GM23338 (cell line): ENCODE results near the gene TIMM44. TPM values are rescaled to one million over a fixed set of nuclear protein-coding genes. Genes with fewer than 3 reads are reported as not detected.

Source experiments
- ATAC-seq: fragments of 200-7000 bp; cut with Tn5 transposase; 3 replicates; pipeline ENCODE4 v1.9.1; 2020
- DNase-seq: peaks from one replicate; pipeline ENCODE4 v3.0.0-alpha.2; 2015; ENCODE audit warnings: low spot score
- H2AFZ ChIP-seq: fragments of 200-600 bp; sonication (generic); 2 replicates; pipeline ENCODE4 v1.8.0; 2016; ENCODE audit warnings: antibody characterized with exemption, mild to moderate bottlenecking, moderate library complexity
- H3F3A ChIP-seq: fragments of 200-600 bp; sonication (generic); replicated peaks from 2 replicates; pipeline ENCODE4 v1.8.0; 2017; ENCODE audit warnings: antibody characterized with exemption, mixed run types, low read depth
- H3K27ac ChIP-seq: fragments of 200-600 bp; sonication (generic); 2 replicates; pipeline ENCODE4 v1.6.1; 2016; ENCODE audit warnings: low read depth
- H3K27me3 ChIP-seq: fragments of 200-600 bp; sonication (generic); 2 replicates; pipeline ENCODE4 v1.8.0; 2016; ENCODE audit warnings: mild to moderate bottlenecking, mixed run types, moderate library complexity; ENCODE audit not compliant: insufficient read depth
- H3K36me3 ChIP-seq: fragments of 200-600 bp; sonication (generic); 2 replicates; pipeline ENCODE4 v1.8.0; 2016; ENCODE audit warnings: mild to moderate bottlenecking; ENCODE audit not compliant: insufficient read depth
- H3K4me1 ChIP-seq: fragments of 200-600 bp; sonication (generic); 2 replicates; pipeline ENCODE4 v1.8.0; 2016; ENCODE audit warnings: mild to moderate bottlenecking, moderate library complexity; ENCODE audit not compliant: insufficient read depth
- H3K4me2 ChIP-seq: fragments of 200-600 bp; sonication (generic); 2 replicates; pipeline ENCODE4 v1.7.1; 2017; ENCODE audit warnings: mixed run types
- H3K4me3 ChIP-seq: fragments of 200-600 bp; sonication (generic); 2 replicates; pipeline ENCODE4 v1.6.1; 2016; ENCODE audit warnings: mixed run types
- H3K79me2 ChIP-seq: fragments of 200-600 bp; sonication (generic); replicated peaks from 2 replicates; pipeline ENCODE4 v1.8.0; 2017; ENCODE audit warnings: mild to moderate bottlenecking; ENCODE audit not compliant: insufficient read depth
- H3K9me2 ChIP-seq: fragments of 200-600 bp; sonication (generic); 2 replicates; pipeline ENCODE4 v1.8.0; 2017; ENCODE audit not compliant: insufficient read depth
- H4K20me1 ChIP-seq: fragments of 200-600 bp; sonication (generic); replicated peaks from 2 replicates; pipeline ENCODE4 v1.8.0; 2017; ENCODE audit warnings: mild to moderate bottlenecking; ENCODE audit not compliant: insufficient read depth
- H3K27ac Mint-ChIP-seq: 2 replicates; pipeline ENCODE4 v1.8.0; 2020; ENCODE audit warnings: inconsistent platforms, mild to moderate bottlenecking, moderate library complexity, mixed read lengths
- H3K27me3 Mint-ChIP-seq: 3 replicates; pipeline ENCODE4 v1.8.0; 2022; ENCODE audit warnings: low read depth, mild to moderate bottlenecking, moderate library complexity, mixed read lengths, inconsistent platforms; ENCODE audit not compliant: insufficient read depth, poor library complexity
- H3K36me3 Mint-ChIP-seq: 3 replicates; pipeline ENCODE4 v1.8.0; 2021; ENCODE audit warnings: low read depth, mild to moderate bottlenecking, inconsistent platforms, moderate library complexity, mixed read lengths
- H3K4me1 Mint-ChIP-seq: 3 replicates; pipeline ENCODE4 v1.8.0; 2020; ENCODE audit warnings: mild to moderate bottlenecking, inconsistent platforms, mixed read lengths
- H3K4me3 Mint-ChIP-seq: 3 replicates; pipeline ENCODE4 v1.8.0; 2021; ENCODE audit warnings: moderate library complexity, mild to moderate bottlenecking, inconsistent platforms, mixed read lengths
- H3K9me3 Mint-ChIP-seq: 3 replicates; pipeline ENCODE4 v1.8.0; 2020; ENCODE audit warnings: moderate library complexity, mild to moderate bottlenecking, inconsistent platforms, mixed read lengths
- CREB1 ChIP-seq: fragments of 250-450 bp; sonication (Bioruptor Pico); IDR thresholded peaks from 2 replicates; pipeline ENCODE4 v1.5.0; 2020; ENCODE audit warnings: low read depth, mild to moderate bottlenecking, moderate library complexity
- CTCF ChIP-seq, 2 experiments: fragments of 200-600 bp in 1 of 2; sonication (generic) in 1 of 2; conservative IDR thresholded peaks; 2 replicates each; pipeline versions ENCODE4 v1.5.1 to v1.6.1; 2016 to 2017; ENCODE audit warnings: antibody characterized with exemption in 2 of 2, low read depth in 2 of 2, mild to moderate bottlenecking in 2 of 2, moderate library complexity in 1 of 2
- EZH2 ChIP-seq: fragments of 200-600 bp; sonication (generic); IDR thresholded peaks from one replicate; pipeline ENCODE4 v1.8.0; 2017; ENCODE audit warnings: antibody characterized with exemption, mild to moderate bottlenecking, low read depth; ENCODE audit not compliant: unreplicated experiment
- NANOG ChIP-seq: IDR thresholded peaks from 2 replicates; pipeline ENCODE4 v1.6.1; 2016; ENCODE audit warnings: antibody characterized with exemption, borderline replicate concordance
- POLR2AphosphoS5 ChIP-seq: IDR thresholded peaks from 2 replicates; pipeline ENCODE4 v1.6.1; 2016; ENCODE audit warnings: antibody characterized with exemption, low read depth
- REST ChIP-seq: IDR thresholded peaks from one replicate; pipeline ENCODE4 v1.6.1; 2018; ENCODE audit warnings: antibody characterized with exemption; ENCODE audit not compliant: unreplicated experiment
- STAT1 ChIP-seq: IDR thresholded peaks from one replicate; pipeline ENCODE4 v1.6.1; 2016; ENCODE audit warnings: antibody characterized with exemption; ENCODE audit not compliant: unreplicated experiment
- ZNF114 ChIP-seq: fragments of 250-450 bp; sonication (Bioruptor Pico); IDR thresholded peaks from 2 replicates; pipeline ENCODE4 v1.5.0; 2020; ENCODE audit warnings: mild to moderate bottlenecking, moderate library complexity
- ZNF331 ChIP-seq: fragments of 250-450 bp; sonication (Bioruptor Pico); IDR thresholded peaks from 2 replicates; pipeline ENCODE4 v1.5.0; 2020; ENCODE audit warnings: low read depth, mild to moderate bottlenecking, moderate library complexity
- polyA plus RNA-seq: library from polyadenylated mRNA; unstranded; fragments of >200 nt; fragmentation: Nextera tagmentation; extraction: Ambion mirVana; gene quantifications from 2 replicates; pipeline ENCODE4 v1.2.1, GENCODE V29; 2016
- total RNA-seq: library from RNA; depleted of rRNA; stranded (reverse); fragments of >200 nt; shearing (Covaris generic); gene quantifications from 2 replicates; pipeline ENCODE4 v1.2.3, GENCODE V29; 2014

TIMM44 gene
- total and polyA plus RNA-seq, 2 experiments from 2014 or later = 125 to 128 TPM

- Histone ChIP-seq H3K79me2 (0 out of 2 replicates have a peak, but pooled peaks cover 2% of the 10 kb centered on the region), H3K4me2 (no peak overlapping the region), H3K4me3 (no peak overlapping the region), H3K27ac (no peak overlapping the region), H3F3A (peaks cover 21% of the 10 kb centered on the region), H3K4me1 (no peaks in the 10 kb centered on the region), H3K9me2 (no peaks in the 10 kb centered on the region), H4K20me1 (peaks cover 9% of the 10 kb centered on the region; the same call in 1 of the 2 replicates), H3K27me3 (no peaks in the 10 kb centered on the region), H2AFZ (no peak overlapping the region), H3K36me3 (peaks cover 27% of the 10 kb centered on the region; the same call in 1 of the 2 replicates)
- no peaks in the 10 kb centered on the region for H3K9me3 Mint-ChIP-seq
- no peak overlapping the region for H3K4me3 Mint-ChIP-seq
- DNase-seq (no peak), ATAC-seq (no peak)
- H3K27ac Mint-ChIP-seq = no peak overlapping the region
- no peaks in the 10 kb centered on the region; the same call in 2 of the 3 replicates for H3K4me1 Mint-ChIP-seq
- TF ChIP-seq STAT1 (no peak), NANOG (no peak), REST (no peak), ZNF331 (CRISPR knock-in tag) (no peak), EZH2 (no peak), POLR2AphosphoS5 (no peak), CREB1 (CRISPR knock-in tag) (no peak)
- H3K27me3 Mint-ChIP-seq = peaks cover 9% of the 10 kb centered on the region
- peaks cover 77% of the 10 kb centered on the region for H3K36me3 Mint-ChIP-seq
Measured at GRCh38 chr19:7932930-7933300, 10.6 kb downstream of the TIMM44 start.

- Mint-ChIP-seq H3K4me3 (no peak overlapping the region), H3K27ac (no peak overlapping the region), H3K27me3 (peaks cover 9% of the 10 kb centered on the region), H3K36me3 (peaks cover 72% of the 10 kb centered on the region), H3K9me3 (no peaks in the 10 kb centered on the region), H3K4me1 (no peaks in the 10 kb centered on the region; the same call in 2 of the 3 replicates)
- no peak overlapping the region for H2AFZ ChIP-seq
- ATAC-seq = no peak
- no peaks in the 10 kb centered on the region for H3K79me2 ChIP-seq
- no peaks in the 10 kb centered on the region for H3K4me1 ChIP-seq
- H3K27ac ChIP-seq = no peak overlapping the region
- H3K27me3 ChIP-seq = no peaks in the 10 kb centered on the region
- peaks cover 18% of the 10 kb centered on the region for H3F3A ChIP-seq
- peaks cover 22% of the 10 kb centered on the region; the same call in 1 of the 2 replicates for H3K36me3 ChIP-seq
- H3K4me3 ChIP-seq = no peak overlapping the region
- no peak for DNase-seq
- no peaks in the 10 kb centered on the region for H3K9me2 ChIP-seq
- no peak overlapping the region for H3K4me2 ChIP-seq
- H4K20me1 ChIP-seq = peaks cover 6% of the 10 kb centered on the region; the same call in 1 of the 2 replicates
- TF ChIP-seq NANOG (no peak), CTCF (conservative IDR thresholded peaks at IDR 0.05; ENCODE audit: low read depth in 2 of 2) (no peak), ZNF114 (CRISPR knock-in tag) (no peak), POLR2AphosphoS5 (no peak), STAT1 (no peak), ZNF331 (CRISPR knock-in tag) (no peak), REST (no peak)
Measured at GRCh38 chr19:7932276-7932929, 11.1 kb downstream of the TIMM44 start.
